GM21423 (cell line): ENCODE measurements around the gene PANX2.

Experiments
- ATAC-seq: cut with Tn5 transposase; IDR thresholded peaks from one replicate; pipeline ENCODE4 v1.9.1; 2021; ENCODE audit warnings: mild to moderate bottlenecking, moderate library complexity; ENCODE audit not compliant: unreplicated experiment

PANX2 gene

DNA sequence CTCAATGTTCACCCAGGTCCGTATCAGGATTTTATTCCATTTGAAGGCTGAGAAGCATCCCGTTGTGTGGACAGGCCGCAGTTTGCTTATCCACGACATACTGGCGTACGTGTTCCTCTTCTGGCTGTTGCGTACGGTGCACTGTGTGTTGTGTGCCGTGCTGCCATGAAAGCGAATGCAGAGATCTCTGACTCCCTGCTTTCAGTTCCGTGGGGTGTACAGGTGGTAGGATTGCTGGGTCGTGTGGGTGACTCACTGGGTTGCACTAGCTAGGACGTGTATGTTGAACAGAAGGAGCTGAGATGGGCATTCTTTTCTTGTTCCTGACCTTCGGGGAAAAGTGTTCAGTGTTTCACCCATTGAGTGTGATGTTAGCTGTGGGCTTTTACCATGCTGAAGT, 40.6 kb downstream of the PANX2 start:
- no peak for ATAC-seq

DNA sequence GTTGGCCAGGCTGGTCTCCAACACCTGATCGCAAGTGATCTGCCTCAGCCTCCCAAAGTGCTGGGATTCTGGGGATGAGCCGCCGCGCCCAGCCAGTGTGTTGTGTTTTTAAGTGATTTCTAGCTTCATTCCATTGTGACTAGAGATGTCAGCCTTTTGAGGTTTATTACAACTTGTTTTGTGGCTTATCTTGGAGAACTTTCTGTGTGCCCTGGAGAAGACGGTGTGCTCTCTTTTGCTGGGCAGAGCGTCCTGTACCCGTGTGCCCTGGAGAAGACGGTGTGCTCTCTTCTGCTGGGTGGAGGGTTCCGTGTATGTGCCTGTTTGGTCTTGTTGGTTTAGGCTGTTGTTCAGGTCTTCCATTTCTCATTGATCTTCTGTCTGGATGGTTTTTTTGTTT, 42.7 kb downstream of the PANX2 start:
- no peak for ATAC-seq

DNA sequence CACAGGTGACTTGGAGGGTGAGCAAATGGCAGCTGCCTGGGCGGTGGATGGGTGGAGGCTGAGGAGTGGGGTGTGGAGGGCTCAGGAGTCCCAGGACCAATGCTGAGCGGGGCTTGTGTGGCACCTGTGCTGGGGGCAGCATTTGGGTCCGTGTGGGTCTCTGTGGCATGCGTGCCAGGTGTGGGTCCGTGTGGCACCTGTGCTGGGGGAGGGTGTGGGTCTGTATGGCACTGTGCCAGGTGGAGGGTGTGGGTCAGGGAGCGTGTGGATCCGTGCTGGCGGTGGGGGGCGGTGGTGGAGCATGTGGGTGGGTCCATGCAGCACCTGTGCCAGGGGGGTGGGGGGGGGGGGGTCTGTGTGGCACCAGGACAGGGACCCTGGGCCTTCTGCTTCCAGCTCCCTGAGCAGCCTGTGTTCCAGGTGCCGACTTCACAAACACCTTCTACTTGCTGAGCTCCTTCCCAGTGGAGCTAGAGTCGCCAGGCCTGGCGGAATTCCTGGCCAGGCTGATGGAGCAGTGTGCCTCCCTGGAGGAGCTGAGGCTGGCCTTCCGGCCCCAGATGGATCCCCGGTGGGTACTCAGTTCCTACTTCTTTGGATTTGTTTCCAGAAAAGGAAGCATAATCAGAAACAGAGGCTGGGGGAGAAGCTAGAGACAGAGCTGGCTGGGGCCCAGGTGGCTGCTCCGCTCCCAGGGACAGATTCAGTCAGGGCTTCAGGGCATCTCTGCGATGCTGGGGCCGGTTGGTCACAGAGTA, 44.9 kb downstream of the PANX2 start:
- no peak for ATAC-seq

DNA sequence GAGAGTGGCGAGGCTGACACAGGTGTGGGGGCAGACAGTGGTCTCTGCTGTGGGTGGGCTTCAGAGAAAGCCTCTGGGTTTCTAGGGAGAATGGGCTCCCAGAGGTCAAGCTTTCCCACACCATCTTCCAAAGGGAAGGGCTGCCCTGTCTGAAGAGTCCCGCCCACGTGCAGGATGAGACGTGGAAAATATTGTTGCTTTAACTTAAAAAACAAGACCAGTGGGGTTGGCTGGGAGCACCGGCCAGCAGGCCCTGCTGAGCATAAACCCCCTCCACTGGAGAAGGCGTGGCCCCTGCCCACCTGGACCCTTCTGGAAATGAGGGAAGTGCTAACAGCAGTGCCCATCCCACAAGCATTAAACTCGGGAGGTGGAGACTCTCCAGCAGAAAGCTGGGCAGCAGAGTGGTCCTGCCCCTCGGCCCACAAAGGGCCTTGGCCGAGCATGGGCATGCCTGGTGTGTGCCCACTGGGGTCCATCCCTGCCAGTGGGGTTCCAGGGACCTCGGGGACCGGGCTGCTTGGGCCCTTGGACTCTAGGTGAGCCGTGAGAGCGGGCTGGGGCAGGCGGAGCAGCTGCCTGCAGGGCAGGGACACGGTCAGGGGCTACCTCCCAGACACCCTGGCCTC, 45.6 kb downstream of the PANX2 start:
- no peak for ATAC-seq

DNA sequence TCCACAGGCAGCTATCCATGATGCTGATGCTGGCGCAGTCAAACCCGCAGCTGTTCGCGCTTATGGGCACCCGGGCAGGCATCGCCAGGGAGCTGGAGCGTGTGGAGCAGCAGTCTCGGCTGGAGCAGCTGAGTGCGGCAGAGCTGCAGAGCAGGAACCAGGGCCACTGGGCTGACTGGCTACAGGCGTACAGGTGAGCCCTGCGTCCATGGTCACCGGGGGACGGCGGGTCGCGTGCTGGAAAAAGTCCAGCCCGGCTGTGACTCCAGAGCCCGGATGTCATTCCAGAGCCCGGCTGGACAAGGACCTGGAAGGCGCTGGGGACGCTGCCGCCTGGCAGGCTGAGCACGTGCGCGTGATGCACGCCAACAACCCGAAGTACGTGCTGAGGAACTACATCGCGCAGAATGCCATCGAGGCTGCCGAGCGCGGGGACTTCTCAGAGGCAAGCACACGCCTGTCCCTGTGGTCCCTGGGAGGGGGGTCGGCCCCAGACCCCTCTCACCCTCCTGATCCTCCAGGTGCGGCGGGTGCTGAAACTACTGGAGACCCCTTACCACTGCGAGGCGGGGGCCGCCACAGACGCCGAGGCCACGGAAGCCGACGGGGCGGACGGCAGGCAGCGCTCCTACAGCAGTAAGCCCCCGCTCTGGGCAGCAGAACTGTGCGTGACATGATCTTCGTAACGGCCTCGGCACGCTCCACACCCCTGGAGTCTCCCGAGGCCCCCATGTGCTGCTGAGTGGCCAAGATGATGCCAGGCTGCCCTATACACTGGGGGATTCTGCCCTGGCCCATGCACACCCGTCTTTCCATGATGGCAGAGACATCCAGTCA, 46.4 kb downstream of the PANX2 start:
- ATAC-seq, result no peak

DNA sequence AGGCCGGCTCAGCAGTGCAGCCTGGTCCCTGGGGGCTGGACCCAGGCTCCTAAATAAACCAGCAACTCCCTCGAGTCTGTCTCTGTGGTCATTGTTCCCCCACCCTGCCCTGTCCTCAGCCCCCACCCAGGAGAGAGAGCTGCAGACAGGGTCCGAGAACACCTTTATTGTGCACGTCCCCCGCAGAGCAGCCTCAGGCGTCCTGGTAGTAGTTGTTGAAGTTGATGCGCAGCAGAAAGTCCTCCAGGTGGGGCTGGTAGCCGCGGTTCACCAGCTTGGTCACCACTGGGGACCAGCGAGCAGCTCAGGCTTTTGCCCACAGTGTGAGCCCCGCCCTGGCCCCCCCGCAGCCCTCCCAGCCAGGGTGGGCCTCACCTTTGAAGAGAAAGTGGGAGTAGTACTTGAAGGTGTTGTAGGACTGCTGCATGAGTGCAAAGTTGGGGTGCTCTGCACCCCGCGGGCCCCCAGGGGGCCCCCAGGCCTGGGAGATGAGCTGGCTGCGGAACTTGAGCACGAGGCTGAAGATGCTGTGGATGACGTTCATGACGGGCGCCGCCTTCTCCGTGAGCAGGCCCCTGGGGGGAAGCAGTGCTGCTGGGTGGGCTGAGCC, 47.1 kb downstream of the PANX2 start:
- ATAC-seq, result no peak

DNA sequence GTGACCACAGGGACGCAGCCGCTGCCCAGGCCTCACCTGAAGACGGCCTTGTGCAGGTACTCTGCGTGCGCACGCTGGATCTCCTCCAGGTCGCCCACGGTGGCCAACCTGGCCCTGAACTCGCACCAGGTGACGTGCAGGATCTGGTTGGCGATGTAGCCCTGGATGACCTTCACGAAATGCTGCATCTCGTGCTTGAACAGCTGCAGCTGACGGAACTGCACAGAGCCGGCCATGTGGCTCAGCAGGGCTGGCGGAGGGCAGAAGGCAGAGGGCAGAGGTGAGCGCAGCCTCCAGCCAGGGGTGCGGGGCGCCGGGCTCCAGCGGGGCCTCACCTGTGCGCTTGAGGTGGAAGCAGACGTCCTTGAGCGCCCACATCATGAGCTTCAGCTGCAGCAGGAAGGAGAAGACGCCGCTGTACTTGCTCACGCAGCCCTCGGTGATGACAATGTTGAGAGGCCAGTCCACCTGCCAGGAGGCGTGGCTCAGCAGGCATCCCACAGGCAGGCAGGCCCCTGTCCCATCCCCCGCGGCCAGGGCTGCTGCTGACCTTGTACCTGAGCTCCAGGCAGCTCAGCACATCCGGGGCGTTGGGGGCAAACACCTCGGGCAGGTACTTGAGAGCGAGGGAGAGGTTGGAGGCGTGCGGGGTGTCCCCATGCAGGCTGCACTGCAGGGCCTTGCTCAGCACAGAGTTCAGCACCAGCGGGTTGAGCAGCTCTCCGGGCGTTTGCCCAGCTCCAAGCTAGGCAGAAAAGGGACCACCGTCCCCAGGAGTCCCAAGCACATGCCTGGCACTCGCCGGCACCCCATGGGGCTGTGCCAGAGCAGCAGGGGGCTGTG, 47.8 kb downstream of the PANX2 start:
- ATAC-seq, result no peak

DNA sequence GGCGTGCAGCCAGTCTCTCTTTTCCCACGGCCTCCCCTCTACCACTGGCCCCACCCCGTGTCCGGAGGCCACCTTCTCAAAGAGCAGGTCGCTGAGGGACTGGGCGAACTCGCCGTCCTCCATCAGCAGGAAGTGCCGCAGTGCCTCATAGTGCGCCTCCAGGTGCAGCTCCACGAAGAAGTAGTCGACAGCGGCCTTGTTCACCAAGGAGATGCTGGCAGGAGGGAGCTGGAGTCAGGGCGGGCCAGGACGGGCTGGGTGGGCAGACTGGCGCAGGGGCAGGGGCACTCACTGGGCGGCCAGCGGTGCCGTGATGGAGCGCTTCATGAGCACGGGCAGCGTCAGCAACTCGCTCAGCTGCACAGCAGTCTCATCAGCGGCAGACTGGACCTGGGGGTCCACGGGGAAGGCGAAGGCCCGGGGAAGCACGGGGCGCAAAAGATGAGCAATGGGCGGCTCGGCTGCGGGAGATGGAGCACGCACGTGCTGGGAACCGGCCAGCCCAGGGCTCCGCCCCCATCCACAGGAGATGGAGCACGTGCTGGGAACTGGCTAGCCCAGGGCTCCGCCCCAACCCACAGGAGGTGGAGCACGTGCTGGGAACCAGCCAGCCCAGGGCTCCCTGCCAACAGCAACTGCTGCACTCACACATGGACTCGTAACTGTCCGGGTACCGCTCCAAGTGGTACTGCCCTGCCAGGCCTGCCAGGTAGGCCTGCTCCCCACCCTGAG, 48.6 kb downstream of the PANX2 start:
- no peak for ATAC-seq

DNA sequence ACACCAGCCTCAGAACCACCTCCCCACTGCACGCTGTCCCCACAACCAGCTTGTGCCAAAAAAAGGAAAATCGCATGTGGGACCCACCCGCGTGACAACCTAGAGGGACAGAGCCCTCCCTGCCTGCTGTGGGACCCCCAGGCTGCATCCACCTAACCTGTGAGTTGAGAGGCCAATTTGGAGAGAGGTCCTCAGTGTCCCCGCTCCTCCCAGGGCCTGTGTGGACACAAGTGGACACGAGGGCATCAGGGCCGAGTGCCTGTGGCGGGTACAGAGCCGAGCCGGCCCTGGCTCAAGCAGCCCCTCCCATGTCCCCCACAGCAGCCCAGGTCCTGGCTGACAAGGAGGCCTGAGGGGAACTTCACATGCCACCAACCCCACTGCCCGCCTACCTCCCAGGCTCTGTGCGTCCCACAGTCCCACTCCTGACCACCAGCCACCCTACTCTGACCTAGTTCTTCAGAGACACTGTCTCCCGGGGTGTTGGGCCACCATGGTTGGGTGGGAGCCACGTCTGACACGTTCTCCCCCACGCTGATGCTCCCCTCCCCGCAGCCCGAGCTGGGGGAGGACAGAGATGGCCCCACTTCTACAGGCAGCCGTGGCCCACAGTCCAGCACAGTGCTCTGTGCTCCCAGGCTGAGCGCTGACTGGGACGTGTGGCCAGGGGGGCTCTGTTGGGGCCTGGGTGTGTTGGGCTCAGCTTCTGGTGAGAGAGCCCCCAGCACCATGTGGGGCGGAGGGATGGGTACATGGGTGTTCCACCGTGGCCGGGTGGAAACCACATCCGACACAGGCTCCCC, 49.5 kb downstream of the PANX2 start:
- ATAC-seq, result no peak

DNA sequence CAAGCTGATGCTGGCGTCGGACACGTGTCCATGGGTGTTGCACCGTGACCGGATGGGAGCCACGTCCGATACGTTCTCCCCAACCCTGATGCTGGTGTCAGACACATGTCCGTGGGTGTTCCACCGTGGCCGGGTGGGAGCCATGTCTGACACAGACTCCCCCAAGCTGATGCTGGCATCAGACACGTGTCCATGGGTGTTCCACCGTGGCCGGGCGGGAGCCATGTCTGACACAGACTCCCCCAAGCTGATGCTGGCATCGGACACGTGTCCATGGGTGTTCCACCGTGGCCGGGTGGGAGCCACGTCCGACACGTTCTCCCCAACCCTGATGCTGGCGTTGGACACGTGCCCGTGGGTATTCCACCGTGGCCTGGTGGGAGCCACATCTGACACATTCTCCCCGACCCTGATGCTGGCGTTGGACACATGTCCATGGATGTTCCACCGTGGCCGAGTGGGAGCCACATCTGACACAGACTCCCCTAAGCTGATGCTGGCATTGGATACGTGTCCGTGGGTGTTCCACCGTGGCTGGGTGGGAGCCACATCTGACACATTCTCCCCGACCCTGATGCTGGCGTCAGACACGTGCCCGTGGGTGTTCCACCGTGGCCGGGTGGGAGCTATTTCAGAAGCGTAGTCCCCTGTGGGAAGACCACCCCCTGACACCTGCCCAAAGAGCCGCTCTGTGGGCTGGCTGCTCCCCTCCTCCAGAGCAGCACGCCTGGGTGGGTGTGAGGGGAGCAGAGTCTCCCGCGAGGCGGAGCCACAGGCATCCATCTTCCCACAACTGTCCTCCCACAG, 50.3 kb downstream of the PANX2 start:
- no peak for ATAC-seq

DNA sequence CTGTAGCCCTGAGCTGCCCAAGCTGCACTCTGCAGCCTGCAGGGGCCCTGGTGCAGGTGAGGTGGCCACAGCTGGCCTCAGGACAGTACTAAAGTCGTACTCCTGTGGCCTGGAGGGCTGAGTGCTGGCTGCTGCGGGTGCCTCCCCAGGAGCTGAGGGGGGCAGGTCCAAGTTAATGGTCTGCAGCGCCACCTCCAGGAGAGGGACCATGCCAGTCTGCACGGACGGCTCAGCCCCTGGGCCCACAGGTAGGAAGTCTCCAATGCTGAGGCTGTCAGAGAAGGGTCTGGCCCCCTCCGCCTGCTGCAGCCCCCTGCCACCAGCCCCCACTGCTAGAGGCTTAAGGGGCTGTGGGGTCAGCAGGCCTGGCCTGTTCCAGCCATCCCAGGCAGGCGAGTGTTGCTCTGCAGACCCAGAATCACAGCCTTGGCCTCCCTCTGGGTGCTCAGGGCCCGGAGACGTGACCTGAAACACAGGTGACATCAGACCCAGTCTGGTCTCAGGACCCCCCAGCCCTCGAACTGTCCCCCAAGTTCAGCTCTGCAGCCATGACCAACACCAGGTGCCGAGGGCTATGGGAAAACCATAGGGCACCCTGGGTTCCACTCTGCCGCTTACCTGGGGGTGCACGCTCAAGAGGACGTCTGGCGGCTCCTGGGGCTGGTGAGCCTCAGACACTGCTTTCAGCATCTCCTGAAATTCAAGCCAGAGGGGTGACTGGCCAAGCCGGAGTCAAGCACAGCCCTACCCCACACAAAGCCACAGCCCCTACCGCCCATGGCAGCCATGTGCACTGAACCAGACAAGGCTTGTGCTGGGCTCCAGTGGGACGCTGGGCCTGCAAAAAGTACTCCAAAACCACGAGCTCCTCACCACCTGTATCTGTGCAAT, 51.1 kb downstream of the PANX2 start:
- no peak for ATAC-seq

DNA sequence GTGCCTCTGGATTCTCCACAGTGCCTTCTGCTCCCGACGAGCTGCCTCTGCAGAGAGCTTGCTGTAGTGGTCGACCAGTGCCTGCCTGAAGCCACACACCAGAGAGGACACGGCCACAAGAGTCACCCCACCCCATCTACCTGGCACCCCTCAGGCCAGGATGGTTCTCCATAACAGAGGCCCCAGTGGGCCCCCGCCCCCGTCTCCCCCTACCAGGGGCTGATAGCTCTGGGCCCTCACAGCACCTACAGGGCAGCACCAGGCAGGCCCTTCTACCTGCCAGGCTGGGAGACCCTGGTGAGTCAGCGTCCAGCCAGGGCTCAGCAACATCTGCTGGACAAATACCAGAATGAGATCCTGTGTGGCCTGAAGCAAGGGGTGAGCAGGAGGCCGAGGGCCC, 52.0 kb downstream of the PANX2 start:
- ATAC-seq, result no peak

DNA sequence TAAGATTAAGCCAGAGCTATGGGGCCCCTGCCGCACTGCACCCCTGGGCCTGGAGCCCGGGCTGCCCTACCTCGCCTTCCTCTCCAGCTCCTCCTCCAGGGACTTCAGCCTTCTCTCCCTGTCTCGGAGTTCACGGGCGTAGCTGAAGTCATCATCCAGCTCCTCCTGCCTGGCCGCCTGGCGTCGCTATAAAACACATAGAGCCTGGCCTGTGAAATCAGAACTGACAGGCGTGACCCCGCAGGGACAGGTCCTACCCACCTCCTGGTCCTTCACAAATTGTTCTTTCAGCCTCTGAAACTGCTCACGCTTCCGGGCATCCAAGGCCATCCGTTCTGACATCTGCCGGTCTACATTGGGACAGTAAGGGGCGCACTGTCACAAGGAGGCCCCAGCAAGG, 53.5 kb downstream of the PANX2 start:
- no peak for ATAC-seq

DNA sequence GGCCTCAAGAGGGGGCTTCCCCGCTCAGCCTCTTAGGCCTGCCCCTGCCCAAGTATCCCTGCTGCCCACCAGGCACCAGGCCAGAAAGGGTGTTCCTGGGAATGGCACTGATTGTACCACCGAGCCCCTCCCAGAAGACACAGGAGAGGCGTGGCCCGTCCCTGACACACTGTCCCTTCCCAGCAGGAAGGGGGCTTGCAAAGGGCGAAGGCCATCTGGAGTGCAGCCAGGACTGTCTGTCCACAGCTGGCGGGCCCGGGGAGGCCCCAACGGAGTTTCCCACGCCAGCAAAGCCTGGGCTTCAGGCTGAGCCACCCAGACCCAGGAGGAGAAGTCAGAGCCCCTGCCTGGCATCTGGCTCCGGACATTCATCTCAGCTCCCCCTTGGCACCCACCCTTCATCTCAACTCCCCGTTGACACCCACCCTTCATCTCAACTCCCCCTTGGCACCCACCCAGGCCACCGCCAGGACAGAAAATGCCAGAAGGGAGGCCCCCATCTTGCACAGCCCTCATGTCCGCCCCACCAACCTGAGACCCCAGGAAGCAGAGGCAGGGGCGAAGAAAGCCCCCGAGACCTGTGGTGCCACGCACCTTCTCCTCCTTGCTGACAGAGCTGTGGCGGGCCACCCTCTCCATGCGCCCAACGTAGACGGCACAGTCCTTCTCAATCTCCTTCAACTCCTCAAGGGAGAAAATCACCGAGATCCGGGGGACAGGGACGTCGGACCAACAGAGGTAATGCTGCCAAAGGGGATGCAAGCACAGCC, 54.9 kb downstream of the PANX2 start:
- ATAC-seq, result no peak

DNA sequence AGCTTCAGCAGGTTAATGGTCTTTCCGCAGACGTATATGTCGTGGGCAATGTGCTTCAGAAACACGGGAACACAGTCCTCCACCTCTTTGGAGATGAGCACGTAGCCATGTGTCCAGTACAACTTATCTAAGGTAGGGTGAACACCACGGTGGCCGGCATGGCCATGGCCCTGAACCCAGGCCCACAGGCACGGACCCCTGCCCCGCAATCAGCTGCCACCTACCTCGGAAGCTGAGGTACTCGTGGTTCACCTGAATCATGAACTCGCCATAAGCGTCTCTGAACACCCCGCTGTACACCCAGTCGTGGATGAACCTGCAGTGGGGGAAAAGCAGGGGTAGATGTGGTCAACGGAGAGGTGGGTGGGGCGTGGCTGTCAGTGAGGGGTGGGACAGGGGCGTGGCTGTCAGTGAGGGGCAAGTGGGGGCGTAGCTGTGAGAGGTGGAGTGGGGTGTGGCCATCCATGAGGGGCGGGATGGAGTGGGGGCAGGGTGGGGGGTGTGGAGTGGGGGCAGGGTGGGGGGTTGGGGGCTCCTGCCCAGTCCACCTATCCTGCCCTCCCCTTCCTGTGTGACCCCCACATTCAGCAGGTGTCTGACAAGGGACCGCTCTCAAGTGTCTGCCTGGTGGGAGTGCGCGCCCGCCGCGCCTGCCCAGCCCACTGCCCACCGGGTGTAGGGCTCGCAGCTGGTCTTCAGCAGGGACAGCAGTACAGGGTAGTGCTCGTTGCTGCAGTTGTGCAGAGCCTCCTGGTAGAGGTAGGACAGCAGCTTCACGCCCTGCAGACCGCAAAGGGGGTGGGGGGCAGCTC, 55.7 kb downstream of the PANX2 start:
- ATAC-seq, result no peak

DNA sequence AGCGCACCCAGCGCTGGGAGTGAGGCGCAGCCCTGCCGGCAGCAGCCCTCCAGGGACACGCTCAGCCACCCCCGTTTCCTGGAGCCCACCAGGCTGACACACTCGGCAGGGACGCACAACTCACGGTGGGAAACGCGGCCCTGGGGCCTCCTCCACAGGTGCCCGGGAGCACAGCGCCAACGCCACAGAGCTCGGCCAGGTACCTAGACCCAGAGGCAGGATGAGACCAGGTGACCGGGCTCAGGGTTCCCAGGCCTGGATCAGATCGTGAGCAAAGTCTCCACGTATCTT, 56.3 kb downstream of the PANX2 start:
- ATAC-seq, result no peak
